CD4-positive, CD25-positive, alpha-beta regulatory T cell (primary cell): Measurements from ENCODE around the gene RPRD2. TPM values are rescaled to one million over a fixed set of nuclear protein-coding genes. Genes with fewer than 3 reads are reported as not detected.

Source experiments
- ATAC-seq, 2 donors: fragments of 150-1000 bp; cut with Tn5 transposase; one replicate each; pipeline ENCODE4 v1.10.0; 2021; ENCODE audit warnings: low read depth in 2 of 2, moderate number of reproducible peaks in 2 of 2, moderate library complexity in 1 of 2
- DNase-seq, 3 donors: peaks; one replicate each; pipeline versions ENCODE4 v3.0.0 to v3.0.0-alpha.2; 2012 to 2022; ENCODE audit warnings: mixed read lengths in 1 of 3
- H3K27ac ChIP-seq: one replicate; pipeline ENCODE4 v1.7.0; 2013; ENCODE audit warnings: mild to moderate bottlenecking, low read length; ENCODE audit not compliant: insufficient read depth, poor library complexity, severe bottlenecking
- H3K27me3 ChIP-seq: one replicate; pipeline ENCODE4 v1.7.0; 2013; ENCODE audit warnings: low read length; ENCODE audit not compliant: control insufficient read depth, insufficient read depth
- H3K36me3 ChIP-seq: one replicate; pipeline ENCODE4 v1.7.0; 2013; ENCODE audit warnings: mild to moderate bottlenecking, low read length, moderate library complexity; ENCODE audit not compliant: control insufficient read depth, insufficient read depth
- H3K4me1 ChIP-seq: 2 replicates; pipeline ENCODE4 v1.7.0; 2013; ENCODE audit warnings: mild to moderate bottlenecking, low read length; ENCODE audit not compliant: insufficient read depth, control insufficient read depth, poor library complexity, severe bottlenecking
- H3K4me3 ChIP-seq: one replicate; pipeline ENCODE4 v1.7.0; 2013; ENCODE audit warnings: low read depth, mild to moderate bottlenecking, low read length, moderate library complexity
- H3K9me3 ChIP-seq, 2 experiments: 1 replicate in 1 of 2; 2 replicates in 1 of 2; pipeline ENCODE4 v1.7.0; 2013; ENCODE audit warnings: low read length in 2 of 2, mild to moderate bottlenecking in 1 of 2, moderate library complexity in 1 of 2; ENCODE audit not compliant: control insufficient read depth in 2 of 2
- H3K27ac Mint-ChIP-seq, 3 donors: one replicate each; pipeline ENCODE4 v1.8.0; 2020 to 2022; ENCODE audit warnings: mild to moderate bottlenecking in 3 of 3, mixed read lengths in 3 of 3, moderate library complexity in 2 of 3
- H3K27me3 Mint-ChIP-seq: one replicate; pipeline ENCODE4 v1.8.0; 2022; ENCODE audit warnings: mild to moderate bottlenecking, mixed read lengths
- H3K36me3 Mint-ChIP-seq: one replicate; pipeline ENCODE4 v1.8.0; 2020; ENCODE audit warnings: mixed read lengths
- H3K4me1 Mint-ChIP-seq, 4 donors: one replicate each; pipeline ENCODE4 v1.8.0; 2020 to 2022; ENCODE audit warnings: mixed read lengths in 4 of 4, mild to moderate bottlenecking in 1 of 4
- H3K4me3 Mint-ChIP-seq, 4 donors: one replicate each; pipeline ENCODE4 v1.8.0; 2020 to 2022; ENCODE audit warnings: mild to moderate bottlenecking in 4 of 4, mixed read lengths in 4 of 4, moderate library complexity in 3 of 4
- H3K9me3 Mint-ChIP-seq, 7 donors: one replicate each; pipeline ENCODE4 v1.8.0; 2020 to 2022; ENCODE audit warnings: mixed read lengths in 7 of 7, mild to moderate bottlenecking in 3 of 7, moderate library complexity in 2 of 7
- polyA plus RNA-seq, 4 donors: library from polyadenylated mRNA; unstranded; fragments of 300-500 nt; fragmentation: Illumina TruSeq; gene quantifications; one replicate each; pipeline ENCODE4 v1.2.3, GENCODE V29; 2021
- total RNA-seq: library from RNA; stranded (reverse); gene quantifications from one replicate; pipeline ENCODE4 v1.2.3, GENCODE V29; 2022

RPRD2 gene
- total and polyA plus RNA-seq, 5 donors from 2014 or later, result 24.0 to 51.3 (median 33.1) TPM

DNA sequence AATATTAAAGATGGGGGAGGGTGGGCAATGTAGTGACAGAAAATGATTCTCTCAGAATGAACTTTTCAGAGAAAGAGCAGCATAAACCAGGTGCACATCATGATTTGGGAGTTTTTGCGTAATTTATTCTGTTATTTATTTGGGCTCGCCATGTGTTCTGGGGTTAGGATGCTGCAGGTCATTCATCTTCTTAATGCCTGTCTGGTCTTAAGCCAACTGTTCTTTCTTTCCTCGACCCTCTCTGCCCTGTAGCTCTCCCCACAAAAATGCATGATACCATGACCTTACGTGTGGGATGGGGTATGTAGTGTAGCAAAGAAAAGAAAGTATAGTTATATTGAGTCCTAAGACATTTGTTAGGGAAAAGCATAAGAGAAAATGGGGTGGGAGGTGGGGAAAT is 110.9 kb downstream of the RPRD2 start:
- H3K4me3 Mint-ChIP-seq, result no peak overlapping the region
- Histone ChIP-seq H3K36me3 (peaks cover 35% of the 10 kb centered on the region), H3K9me3 (no peaks in the 10 kb centered on the region), H3K27me3 (no peaks in the 10 kb centered on the region), H3K4me3 (no peak overlapping the region), H3K4me1 (no peaks in the 10 kb centered on the region), H3K27ac (no peak overlapping the region)
- DNase-seq, result no peak
- H3K4me1 Mint-ChIP-seq, result peaks cover 8 to 26% (median 11%) of the 10 kb centered on the region in 4 donors
- H3K27me3 Mint-ChIP-seq, result no peaks in the 10 kb centered on the region
- ATAC-seq, result no peak
- H3K9me3 Mint-ChIP-seq, result no peaks in the 10 kb centered on the region
- H3K36me3 Mint-ChIP-seq, result peaks cover 26% of the 10 kb centered on the region
- peak overlapping the region in 1 of 3 donors; percentile 7 for H3K27ac Mint-ChIP-seq

DNA sequence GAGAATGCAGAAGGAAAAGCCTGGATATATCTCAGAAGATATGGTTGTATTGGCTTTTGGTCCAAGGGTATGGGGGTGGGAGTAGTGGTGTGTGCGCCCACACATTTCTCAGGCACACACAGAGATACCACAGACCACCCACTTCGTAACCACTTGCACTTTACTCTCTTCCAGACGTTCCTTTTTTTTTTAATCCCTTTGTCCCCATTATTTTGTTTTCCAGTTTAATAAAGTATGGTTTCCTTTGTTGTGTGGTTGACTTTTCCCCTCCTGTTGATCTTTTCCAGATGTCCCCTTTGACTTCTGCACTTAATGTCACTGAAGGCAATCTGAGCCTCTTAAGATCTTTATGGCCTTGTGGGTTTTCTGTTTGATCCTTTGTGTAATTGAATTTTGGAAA is 112.8 kb downstream of the RPRD2 start:
- no peak for ATAC-seq
- Mint-ChIP-seq H3K4me3 (no peak overlapping the region), H3K27me3 (no peaks in the 10 kb centered on the region), H3K36me3 (peaks cover 8% of the 10 kb centered on the region), H3K4me1 (peaks cover 10 to 19% (median 11%) of the 10 kb centered on the region in 4 donors), H3K27ac (peak overlapping the region in 1 of 3 donors; percentile 55), H3K9me3 (no peaks in the 10 kb centered on the region)
- Histone ChIP-seq H3K27ac (no peak overlapping the region), H3K4me1 (no peaks in the 10 kb centered on the region), H3K9me3 (no peaks in the 10 kb centered on the region), H3K27me3 (no peaks in the 10 kb centered on the region), H3K36me3 (peaks cover 16% of the 10 kb centered on the region), H3K4me3 (no peak overlapping the region)
- DNase-seq, result no peak

DNA sequence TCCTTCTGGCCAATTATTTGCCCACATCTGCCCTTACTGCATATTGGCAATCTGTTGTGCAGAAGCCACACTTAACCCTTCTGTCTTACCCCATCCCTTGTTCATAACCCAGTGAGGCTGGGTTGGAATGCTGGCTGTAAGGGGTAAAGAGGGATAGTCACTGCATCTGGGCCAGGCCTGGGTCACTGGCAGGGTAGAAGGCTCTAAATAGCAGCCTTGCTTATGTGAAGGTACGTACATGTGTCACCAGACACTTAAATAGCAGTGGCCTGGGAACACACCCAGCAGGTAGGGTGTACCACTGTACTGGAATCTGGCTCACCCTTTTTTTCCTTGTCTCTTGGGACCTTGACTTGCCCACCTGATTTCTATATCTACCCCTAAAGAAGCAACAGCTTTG is 113.4 kb downstream of the RPRD2 start:
- Mint-ChIP-seq H3K4me3 (no peak overlapping the region), H3K9me3 (no peaks in the 10 kb centered on the region), H3K27me3 (no peaks in the 10 kb centered on the region), H3K4me1 (peaks cover 10 to 18% (median 11%) of the 10 kb centered on the region in 4 donors), H3K27ac (peak overlapping the region in 2 of 3 donors; percentile 62 to 87), H3K36me3 (peaks cover 2% of the 10 kb centered on the region)
- no peak overlapping the region for H3K27ac ChIP-seq
- peaks cover 10% of the 10 kb centered on the region for H3K36me3 ChIP-seq
- H3K4me3 ChIP-seq, result no peak overlapping the region
- H3K27me3 ChIP-seq, result no peaks in the 10 kb centered on the region
- H3K4me1 ChIP-seq, result no peaks in the 10 kb centered on the region
- DNase-seq (no peak), ATAC-seq (no peak)
- no peaks in the 10 kb centered on the region for H3K9me3 ChIP-seq

DNA sequence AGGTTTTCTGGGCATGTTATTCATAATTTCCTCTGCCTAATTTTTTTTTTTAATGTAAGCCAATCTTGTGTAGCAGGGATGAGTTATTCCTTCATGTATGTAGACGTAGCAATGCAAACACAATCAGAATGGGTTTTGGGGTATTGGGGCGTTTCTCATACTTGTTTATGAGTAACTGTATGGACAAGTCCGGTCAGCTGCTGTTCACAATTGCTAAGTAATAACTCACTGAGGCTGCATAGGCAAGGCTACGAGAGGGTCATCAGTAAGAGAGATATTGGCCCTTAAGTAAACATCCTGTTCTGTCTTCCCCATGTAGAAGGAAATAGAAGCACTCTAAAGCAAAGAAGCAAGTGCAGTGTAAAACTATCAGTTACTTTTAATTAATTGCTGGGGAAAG is 113.8 kb downstream of the RPRD2 start:
- no peak for ATAC-seq
- H3K9me3 ChIP-seq, result no peaks in the 10 kb centered on the region
- no peak overlapping the region for H3K27ac ChIP-seq
- Mint-ChIP-seq H3K27me3 (no peaks in the 10 kb centered on the region), H3K4me3 (no peak overlapping the region), H3K36me3 (no peaks in the 10 kb centered on the region), H3K4me1 (peaks cover 10 to 18% (median 11%) of the 10 kb centered on the region in 4 donors), H3K27ac (peak overlapping the region in 2 of 3 donors; percentile 62 to 87), H3K9me3 (no peaks in the 10 kb centered on the region)
- no peak overlapping the region for H3K4me3 ChIP-seq
- H3K27me3 ChIP-seq, result no peaks in the 10 kb centered on the region
- H3K36me3 ChIP-seq, result peaks cover 7% of the 10 kb centered on the region
- no peaks in the 10 kb centered on the region for H3K4me1 ChIP-seq
- DNase-seq, result no peak

DNA sequence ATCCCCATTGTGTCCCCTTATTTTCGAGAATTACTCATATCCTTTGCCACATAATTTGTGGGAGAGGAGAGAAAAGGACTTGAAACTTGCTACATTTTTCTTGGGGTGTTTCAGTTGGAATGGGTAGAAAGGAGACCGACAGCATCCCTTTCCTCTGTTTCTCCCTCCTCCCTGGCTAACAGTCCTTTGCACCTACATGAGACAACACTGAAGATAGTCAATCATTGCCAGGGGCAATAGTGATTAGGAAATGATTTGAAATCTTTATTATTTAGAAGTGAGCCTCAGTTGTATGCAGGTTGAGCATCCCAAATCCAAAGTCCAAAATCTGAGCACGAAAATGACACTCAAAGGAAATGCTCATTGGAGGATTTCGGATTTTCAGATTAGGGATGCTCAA is 115.4 kb downstream of the RPRD2 start:
- Histone ChIP-seq H3K9me3 (no peaks in the 10 kb centered on the region), H3K4me1 (no peaks in the 10 kb centered on the region), H3K4me3 (no peak overlapping the region), H3K36me3 (no peaks in the 10 kb centered on the region), H3K27ac (no peak overlapping the region), H3K27me3 (no peaks in the 10 kb centered on the region)
- H3K4me1 Mint-ChIP-seq, result peaks cover 3 to 18% (median 11%) of the 10 kb centered on the region in 4 donors
- no peaks in the 10 kb centered on the region for H3K36me3 Mint-ChIP-seq
- H3K27ac Mint-ChIP-seq, result peak overlapping the region in 1 of 3 donors; percentile 54
- no peak for DNase-seq
- no peaks in the 10 kb centered on the region for H3K27me3 Mint-ChIP-seq
- no peak for ATAC-seq
- no peak overlapping the region for H3K4me3 Mint-ChIP-seq
- no peaks in the 10 kb centered on the region for H3K9me3 Mint-ChIP-seq

DNA sequence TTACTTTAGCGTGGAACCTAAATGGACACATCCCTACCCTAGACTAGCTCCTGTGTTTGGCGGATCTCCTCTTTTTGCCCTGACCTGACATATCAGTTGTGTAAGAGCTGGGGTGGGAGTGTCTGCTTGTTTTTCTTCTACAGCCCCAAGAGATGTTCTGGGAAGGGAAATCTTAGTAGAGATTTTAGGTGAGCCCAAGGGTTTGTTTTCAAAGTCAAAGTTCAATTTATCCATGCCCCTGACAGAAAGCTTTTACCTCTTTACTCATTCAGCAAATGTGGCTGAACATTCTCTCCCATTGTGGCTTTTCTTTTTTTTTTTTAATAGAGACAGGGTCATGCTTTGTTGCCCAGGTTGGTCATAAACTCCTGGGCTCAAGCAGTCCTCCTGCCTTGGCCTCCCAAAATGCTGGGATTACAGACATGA is 116.0 kb downstream of the RPRD2 start:
- H3K4me3 Mint-ChIP-seq, result no peak overlapping the region
- H3K9me3 ChIP-seq, result no peaks in the 10 kb centered on the region
- no peak overlapping the region for H3K27ac ChIP-seq
- DNase-seq, result no peak
- no peaks in the 10 kb centered on the region for H3K36me3 Mint-ChIP-seq
- no peak for ATAC-seq
- H3K27me3 ChIP-seq, result no peaks in the 10 kb centered on the region
- H3K27me3 Mint-ChIP-seq, result peaks cover 4% of the 10 kb centered on the region
- H3K9me3 Mint-ChIP-seq, result no peaks in the 10 kb centered on the region
- H3K36me3 ChIP-seq, result no peaks in the 10 kb centered on the region
- no peaks in the 10 kb centered on the region for H3K4me1 ChIP-seq
- no peak overlapping the region for H3K4me3 ChIP-seq
- no peak overlapping the region for H3K27ac Mint-ChIP-seq
- H3K4me1 Mint-ChIP-seq, result peaks cover 0 to 19% (median 11%) of the 10 kb centered on the region in 4 donors

DNA sequence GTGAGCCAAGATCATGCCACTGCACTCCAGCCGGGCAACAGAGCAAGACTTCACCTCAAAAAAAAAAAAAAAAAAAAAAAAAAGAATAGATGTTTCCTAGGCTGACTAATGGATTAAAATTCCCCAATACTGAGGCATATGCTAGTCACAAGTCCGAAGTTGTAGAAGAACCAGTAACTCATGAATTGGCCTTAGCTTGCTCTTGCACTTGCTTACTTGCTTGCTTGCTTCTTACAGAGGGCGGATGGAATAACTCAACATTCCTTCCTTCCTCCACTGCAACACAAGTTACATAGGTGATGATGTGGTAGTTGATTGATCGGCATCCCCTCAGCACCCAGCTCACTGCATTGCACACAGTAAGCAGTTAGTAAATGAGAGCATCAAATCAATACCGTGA is 120.5 kb downstream of the RPRD2 start:
- DNase-seq, result no peak
- peaks cover 11% of the 10 kb centered on the region for H3K4me1 ChIP-seq
- peaks cover 6% of the 10 kb centered on the region for H3K27me3 Mint-ChIP-seq
- H3K27ac Mint-ChIP-seq, result no peak overlapping the region
- no peaks in the 10 kb centered on the region for H3K27me3 ChIP-seq
- no peak for ATAC-seq
- H3K9me3 Mint-ChIP-seq, result peaks cover 0 to 2% (median 0%) of the 10 kb centered on the region in 7 donors
- no peaks in the 10 kb centered on the region for H3K36me3 ChIP-seq
- H3K4me3 Mint-ChIP-seq, result peak overlapping the region in 1 of 4 donors; percentile 68
- H3K4me3 ChIP-seq, result no peak overlapping the region
- peaks cover 14% of the 10 kb centered on the region for H3K36me3 Mint-ChIP-seq
- H3K27ac ChIP-seq, result no peak overlapping the region
- peaks cover 0 to 31% (median 23%) of the 10 kb centered on the region in 4 donors for H3K4me1 Mint-ChIP-seq
- no peaks in the 10 kb centered on the region for H3K9me3 ChIP-seq

DNA sequence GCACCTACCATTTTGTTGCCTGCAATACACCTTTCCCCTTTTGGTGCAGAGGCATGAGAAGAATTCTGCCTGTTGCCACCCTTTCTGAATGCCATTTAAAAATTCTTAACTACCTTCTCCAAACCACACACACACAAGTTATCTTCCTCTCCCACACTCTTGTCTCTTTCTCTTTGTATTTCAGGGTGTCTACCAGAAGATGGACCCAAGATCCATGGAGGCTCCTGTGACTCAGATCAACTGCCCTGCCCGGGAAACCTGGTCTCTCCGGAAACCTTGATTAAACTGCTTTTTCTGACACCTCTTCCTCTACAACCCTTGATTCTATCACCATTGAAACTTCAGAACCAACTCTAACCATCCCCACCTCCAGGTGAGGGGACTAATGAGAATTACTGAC is 120.9 kb downstream of the RPRD2 start:
- Mint-ChIP-seq H3K36me3 (peaks cover 15% of the 10 kb centered on the region), H3K4me3 (peak overlapping the region in 3 of 4 donors; percentile 35 to 73 (median 68)), H3K9me3 (peaks cover 0 to 2% (median 0%) of the 10 kb centered on the region in 7 donors), H3K27ac (no peak overlapping the region), H3K4me1 (peaks cover 0 to 31% (median 21%) of the 10 kb centered on the region in 4 donors), H3K27me3 (peaks cover 6% of the 10 kb centered on the region)
- Histone ChIP-seq H3K36me3 (no peaks in the 10 kb centered on the region), H3K27ac (no peak overlapping the region), H3K4me1 (peaks cover 11% of the 10 kb centered on the region), H3K4me3 (no peak overlapping the region), H3K27me3 (no peaks in the 10 kb centered on the region), H3K9me3 (no peaks in the 10 kb centered on the region)
- ATAC-seq (no peak), DNase-seq (no peak)
